ENCODE results near the gene PTGDS.

Gene PTGDS

DNA sequence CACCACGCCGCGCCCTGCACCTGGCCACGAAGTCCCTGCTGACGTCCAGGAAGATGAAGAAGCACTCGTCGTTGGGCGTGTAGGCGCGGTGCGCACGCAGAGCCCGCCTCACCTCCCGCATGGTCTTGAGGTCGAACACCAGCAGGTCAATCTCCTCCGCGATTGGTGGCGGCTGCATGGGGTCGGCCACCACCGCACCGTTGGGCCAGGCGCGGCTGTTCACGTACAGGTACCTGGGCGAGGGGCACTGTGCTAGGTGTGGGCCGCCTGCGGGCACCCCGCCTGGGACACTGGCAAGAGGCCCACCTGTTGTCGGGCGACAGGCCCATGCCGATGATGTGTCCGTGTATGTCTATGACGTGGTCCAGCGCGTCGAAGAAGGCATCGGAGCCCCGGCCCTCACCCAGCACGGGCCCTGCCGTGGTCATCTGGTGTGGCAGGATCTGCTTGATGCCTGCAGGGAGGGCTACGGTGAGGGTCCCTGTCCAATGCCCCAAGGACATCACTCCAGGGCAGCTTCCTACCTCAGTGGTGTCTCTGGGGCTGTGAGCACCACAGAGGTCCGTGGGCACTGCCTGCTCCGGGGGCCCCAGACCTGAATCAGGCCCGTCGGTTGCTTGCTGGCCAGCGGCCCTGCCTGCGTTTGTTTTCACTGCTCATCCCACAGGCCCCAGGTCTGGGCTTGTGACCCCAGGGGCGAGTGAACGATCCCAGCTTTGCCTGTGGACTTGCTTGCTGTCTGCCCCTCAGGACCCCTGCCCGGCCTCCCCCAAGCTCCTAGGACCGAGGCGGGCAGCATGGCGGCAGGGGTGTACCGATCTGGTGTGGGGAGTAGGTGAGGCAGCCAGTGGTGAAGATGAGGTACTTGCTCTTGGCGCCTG, 35.8 kb upstream of the PTGDS start:
- no peak overlapping the region for H3K9ac ChIP-seq (ENCODE audit: low read depth, low read length)
- H3K4me2 ChIP-seq (ENCODE audit: low read length) = no peak overlapping the region
- H3K9me3 ChIP-seq (replicated peaks; ENCODE audit: low read length) = no peaks in the 10 kb centered on the region
- no peaks in the 10 kb centered on the region for H3K27me3 ChIP-seq (ENCODE audit: control insufficient read depth, insufficient read depth, low read length)
- H3K4me3 ChIP-seq (ENCODE audit: low read length) = no peak overlapping the region
- peaks cover 50% of the 10 kb centered on the region for H3K36me3 ChIP-seq (ENCODE audit: insufficient read depth, low read length)
- peaks cover 19% of the 10 kb centered on the region for H3K4me1 ChIP-seq (ENCODE audit: control insufficient read depth, insufficient read depth, low read length)

DNA sequence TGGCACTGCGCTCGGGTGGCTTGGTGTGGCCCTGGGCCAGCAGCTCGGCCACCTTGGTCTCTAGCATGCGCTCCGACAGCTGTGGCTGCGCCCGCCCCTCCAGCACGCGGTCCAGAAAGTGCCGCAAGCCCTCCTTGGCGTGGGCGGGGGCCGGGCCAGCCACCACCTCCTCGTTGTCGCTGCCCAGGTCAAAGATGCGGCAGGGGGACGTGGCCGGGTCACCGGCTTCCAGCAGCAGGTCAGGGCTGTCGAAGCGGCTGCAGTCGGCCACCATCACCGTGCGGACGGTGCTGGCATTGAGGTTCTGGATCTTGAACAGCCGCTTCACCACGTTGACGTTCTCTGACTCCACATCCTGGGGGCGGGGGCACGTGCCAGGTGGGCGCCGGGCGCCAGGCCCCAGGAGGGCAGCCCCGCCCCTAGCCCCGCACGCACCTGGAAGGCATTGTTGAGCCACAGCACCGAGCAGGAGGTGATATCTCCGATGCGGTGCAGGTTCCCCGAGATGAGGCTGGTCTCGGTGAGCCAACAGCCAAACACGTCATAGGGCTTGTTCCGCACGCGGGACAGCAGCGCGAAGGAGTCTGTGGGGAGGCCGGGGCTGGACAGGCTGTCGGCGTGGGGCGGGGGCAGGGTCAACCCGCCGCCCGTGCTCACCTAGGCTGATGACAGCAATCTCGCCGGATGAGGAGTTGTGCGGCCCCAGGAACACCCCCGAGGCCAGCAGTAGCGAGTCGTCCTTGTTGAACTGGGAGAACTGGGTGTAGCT, 35.0 kb upstream of the PTGDS start:
- Histone ChIP-seq H3K9me3 (replicated peaks; ENCODE audit: low read length) (no peaks in the 10 kb centered on the region), H3K4me2 (ENCODE audit: low read length) (peak overlapping the region; percentile 85), H3K4me3 (ENCODE audit: low read length) (no peak overlapping the region), H3K4me1 (ENCODE audit: control insufficient read depth, insufficient read depth, low read length) (peaks cover 26% of the 10 kb centered on the region), H3K36me3 (ENCODE audit: insufficient read depth, low read length) (peaks cover 50% of the 10 kb centered on the region), H3K27me3 (ENCODE audit: control insufficient read depth, insufficient read depth, low read length) (no peaks in the 10 kb centered on the region), H3K9ac (ENCODE audit: low read depth, low read length) (no peak overlapping the region)

DNA sequence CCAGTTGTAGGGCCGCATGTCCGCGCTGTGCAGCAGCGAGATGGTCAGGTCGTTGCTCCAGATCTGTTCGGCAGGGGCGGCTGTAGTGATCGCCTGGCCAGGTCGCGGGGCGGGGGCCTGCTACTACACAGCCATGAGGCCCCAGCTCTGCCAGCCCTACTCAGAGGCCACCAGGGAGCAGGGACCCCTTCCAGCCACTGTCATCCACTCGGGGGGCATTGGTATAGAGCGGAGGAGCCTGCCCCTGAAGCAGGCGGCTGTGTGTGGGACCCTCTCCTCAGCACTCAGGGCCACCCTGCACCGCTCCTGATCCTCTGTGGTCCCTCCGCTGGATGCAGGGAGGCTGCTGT, 34.4 kb upstream of the PTGDS start:
- H3K4me2 ChIP-seq (ENCODE audit: low read length) = peak overlapping the region; percentile 85
- peaks cover 32% of the 10 kb centered on the region for H3K4me1 ChIP-seq (ENCODE audit: control insufficient read depth, insufficient read depth, low read length)
- H3K9ac ChIP-seq (ENCODE audit: low read depth, low read length) = peak overlapping the region; percentile 97
- no peaks in the 10 kb centered on the region for H3K9me3 ChIP-seq (replicated peaks; ENCODE audit: low read length)
- H3K36me3 ChIP-seq (ENCODE audit: insufficient read depth, low read length) = peaks cover 47% of the 10 kb centered on the region
- no peaks in the 10 kb centered on the region for H3K27me3 ChIP-seq (ENCODE audit: control insufficient read depth, insufficient read depth, low read length)
- peak overlapping the region; percentile 100 for H3K4me3 ChIP-seq (ENCODE audit: low read length)

DNA sequence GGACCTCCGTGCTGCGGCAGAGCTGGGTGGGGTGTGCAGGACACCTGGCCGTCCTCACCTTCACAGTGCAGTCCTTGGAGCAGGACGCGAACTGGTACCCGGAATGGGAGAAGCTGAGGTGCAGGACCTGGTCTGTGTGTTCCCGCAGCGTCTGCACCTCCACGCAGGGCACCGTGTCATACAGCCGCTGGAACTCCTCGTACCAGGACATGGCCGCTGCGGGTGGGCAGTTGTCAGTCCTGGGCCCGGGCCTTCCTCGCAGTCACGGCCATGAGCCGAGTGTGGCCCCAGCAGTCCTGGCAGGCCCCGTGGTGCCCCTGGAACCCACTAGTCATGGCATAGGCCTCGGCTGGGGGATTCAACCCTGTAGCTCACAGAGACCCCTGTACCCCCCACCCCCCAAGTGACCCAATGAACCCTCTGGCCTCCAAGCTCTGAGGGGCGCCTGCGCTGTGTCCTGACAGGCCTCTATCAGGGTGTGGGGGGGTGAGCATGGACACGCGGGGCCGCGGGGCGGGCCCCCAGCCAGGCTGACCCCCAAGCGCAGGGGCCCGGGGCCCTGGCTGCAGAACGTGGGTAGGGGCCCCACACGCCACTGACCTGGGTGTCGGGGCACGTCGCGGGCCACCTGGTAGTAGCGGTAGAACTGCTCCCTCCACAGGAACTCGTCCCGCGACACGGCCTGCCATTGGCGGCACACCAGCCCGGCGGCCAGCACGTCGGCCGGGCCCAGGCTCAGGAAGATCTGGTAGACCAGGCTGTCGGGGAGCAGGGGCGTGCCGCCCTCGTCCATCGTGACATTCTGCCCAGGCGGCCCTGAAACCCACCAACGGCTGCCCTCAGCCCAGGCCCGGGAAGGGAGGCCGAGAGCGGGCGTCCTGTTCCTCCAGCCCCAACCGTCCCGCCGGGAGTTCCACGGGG, 33.8 kb upstream of the PTGDS start:
- H3K9ac ChIP-seq (ENCODE audit: low read depth, low read length) = peak overlapping the region; percentile 97
- H3K27me3 ChIP-seq (ENCODE audit: control insufficient read depth, insufficient read depth, low read length) = no peaks in the 10 kb centered on the region
- H3K36me3 ChIP-seq (ENCODE audit: insufficient read depth, low read length) = peaks cover 46% of the 10 kb centered on the region
- H3K9me3 ChIP-seq (replicated peaks; ENCODE audit: low read length) = no peaks in the 10 kb centered on the region
- H3K4me2 ChIP-seq (ENCODE audit: low read length) = peak overlapping the region; percentile 85
- H3K4me1 ChIP-seq (ENCODE audit: control insufficient read depth, insufficient read depth, low read length) = peaks cover 36% of the 10 kb centered on the region
- H3K4me3 ChIP-seq (ENCODE audit: low read length) = peak overlapping the region; percentile 100

DNA sequence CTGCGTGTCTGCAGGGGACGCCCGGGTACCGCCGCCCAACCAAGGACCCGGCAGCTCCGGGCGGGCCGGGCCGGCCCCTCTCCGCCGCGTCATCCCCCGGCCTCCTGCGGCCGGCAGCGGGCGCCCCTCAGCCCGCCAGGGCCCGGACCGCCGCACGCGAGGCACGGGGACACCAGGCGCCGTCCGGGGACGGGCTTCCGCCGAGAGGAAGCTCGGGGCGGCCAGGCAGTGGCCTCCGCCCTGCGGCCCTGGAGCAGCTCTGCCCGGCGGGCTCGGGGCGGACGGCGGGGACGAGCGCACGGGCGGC, 33.1 kb upstream of the PTGDS start:
- Histone ChIP-seq H3K9ac (ENCODE audit: low read depth, low read length) (peak overlapping the region; percentile 97), H3K4me3 (ENCODE audit: low read length) (peak overlapping the region; percentile 100), H3K4me2 (ENCODE audit: low read length) (peak overlapping the region; percentile 85), H3K27me3 (ENCODE audit: control insufficient read depth, insufficient read depth, low read length) (no peaks in the 10 kb centered on the region), H3K36me3 (ENCODE audit: insufficient read depth, low read length) (peaks cover 42% of the 10 kb centered on the region), H3K4me1 (ENCODE audit: control insufficient read depth, insufficient read depth, low read length) (peaks cover 34% of the 10 kb centered on the region), H3K9me3 (replicated peaks; ENCODE audit: low read length) (no peaks in the 10 kb centered on the region)

DNA sequence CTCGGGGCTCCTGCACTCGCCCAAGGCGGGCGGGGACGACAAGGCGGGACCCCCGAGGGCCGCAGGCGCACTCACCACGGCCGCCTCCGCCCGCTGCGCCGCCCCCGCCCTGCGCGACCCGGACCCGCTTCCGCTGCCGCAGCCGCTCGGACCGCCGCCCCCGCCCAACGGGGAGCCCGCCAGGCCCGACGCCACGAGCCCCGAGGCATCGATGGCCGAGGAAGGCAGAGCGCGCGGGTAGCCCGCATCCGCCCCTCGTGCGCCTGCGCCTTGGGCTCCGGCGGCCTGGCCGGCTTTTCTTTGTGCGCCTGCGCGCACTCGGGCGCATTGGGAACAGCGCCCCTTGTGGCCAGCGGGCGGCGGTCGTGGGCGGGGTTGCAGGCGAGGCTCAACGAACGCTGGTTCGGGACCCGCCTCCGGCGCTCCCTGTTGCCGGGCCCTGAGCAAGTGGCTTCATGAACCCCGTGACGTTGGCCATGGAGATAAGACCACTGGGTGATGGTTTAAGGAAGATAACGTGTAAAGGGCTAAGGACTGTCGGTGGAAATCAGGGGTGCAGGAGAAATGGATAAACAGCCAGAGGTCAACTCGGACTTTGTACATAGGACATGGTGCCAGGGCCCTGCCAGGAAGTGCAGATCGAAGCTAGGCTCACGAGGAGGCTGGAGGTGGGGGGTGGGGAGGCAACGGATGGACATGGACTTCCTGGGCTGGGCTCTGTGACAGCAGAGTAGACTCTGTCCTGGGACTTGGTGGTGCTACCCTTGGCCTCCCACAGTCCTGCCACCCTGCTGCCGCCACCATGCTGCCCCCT, 32.6 kb upstream of the PTGDS start, which contains the start of the genes C8G and FBXW5:
Gene C8G (plus strand): TSS at position 725 of the 814 bp plus-strand sequence. CDS start 78 bp downstream, at position 803.
Gene FBXW5 (minus strand): TSS at position 220 of the 814 bp plus-strand sequence. CDS start 655 bp downstream, outside the sequence.
- H3K4me2 ChIP-seq (ENCODE audit: low read length) = peak within 1 kb of the TSS; percentile 85
- H3K27me3 ChIP-seq (ENCODE audit: control insufficient read depth, insufficient read depth, low read length) = no peaks in the 10 kb centered on the region
- H3K9ac ChIP-seq (ENCODE audit: low read depth, low read length) = peak within 1 kb of the TSS; percentile 97
- peak within 1 kb of the TSS; percentile 100 for H3K4me3 ChIP-seq (ENCODE audit: low read length)
- H3K4me1 ChIP-seq (ENCODE audit: control insufficient read depth, insufficient read depth, low read length) = peaks cover 34% of the 10 kb centered on the region
- H3K9me3 ChIP-seq (replicated peaks; ENCODE audit: low read length) = no peaks in the 10 kb centered on the region
- H3K36me3 ChIP-seq (ENCODE audit: insufficient read depth, low read length) = peaks cover 36% of the 10 kb centered on the region

DNA sequence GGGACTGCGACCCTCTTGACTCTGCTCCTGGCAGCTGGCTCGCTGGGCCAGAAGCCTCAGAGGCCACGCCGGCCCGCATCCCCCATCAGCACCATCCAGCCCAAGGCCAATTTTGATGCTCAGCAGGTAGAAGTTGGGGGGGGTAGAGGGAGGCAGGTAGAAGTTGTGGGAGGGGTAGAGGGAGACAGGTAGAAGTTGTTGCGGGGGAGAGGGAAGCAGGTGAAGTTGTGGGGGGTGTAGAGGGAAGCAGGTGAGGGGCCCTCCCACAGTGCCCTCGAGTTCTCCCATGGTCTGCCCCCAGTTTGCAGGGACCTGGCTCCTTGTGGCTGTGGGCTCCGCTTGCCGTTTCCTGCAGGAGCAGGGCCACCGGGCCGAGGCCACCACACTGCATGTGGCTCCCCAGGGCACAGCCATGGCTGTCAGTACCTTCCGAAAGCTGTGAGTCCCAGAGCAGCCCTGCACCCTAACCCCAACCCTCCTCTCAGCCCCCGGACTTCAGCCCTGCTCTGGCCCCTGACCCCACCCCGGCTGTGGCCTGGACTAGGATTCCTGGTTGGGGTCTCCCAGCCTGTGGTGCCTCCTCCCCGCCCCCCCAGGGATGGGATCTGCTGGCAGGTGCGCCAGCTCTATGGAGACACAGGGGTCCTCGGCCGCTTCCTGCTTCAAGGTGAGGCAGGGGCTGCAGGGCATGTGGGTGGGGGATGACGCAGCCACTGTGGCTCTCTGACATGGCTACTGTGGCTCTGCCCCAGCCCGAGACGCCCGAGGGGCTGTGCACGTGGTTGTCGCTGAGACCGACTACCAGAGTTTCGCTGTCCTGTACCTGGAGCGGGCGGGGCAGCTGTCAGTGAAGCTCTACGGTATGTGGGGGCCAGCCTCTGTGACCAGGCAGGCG, 31.7 kb upstream of the PTGDS start:
- no peaks in the 10 kb centered on the region for H3K27me3 ChIP-seq (ENCODE audit: control insufficient read depth, insufficient read depth, low read length)
- no peak overlapping the region for H3K4me2 ChIP-seq (ENCODE audit: low read length)
- H3K4me1 ChIP-seq (ENCODE audit: control insufficient read depth, insufficient read depth, low read length) = peaks cover 42% of the 10 kb centered on the region
- H3K9me3 ChIP-seq (replicated peaks; ENCODE audit: low read length) = no peaks in the 10 kb centered on the region
- H3K4me3 ChIP-seq (ENCODE audit: low read length) = no peak overlapping the region
- no peak overlapping the region for H3K9ac ChIP-seq (ENCODE audit: low read depth, low read length)
- peaks cover 27% of the 10 kb centered on the region for H3K36me3 ChIP-seq (ENCODE audit: insufficient read depth, low read length)

DNA sequence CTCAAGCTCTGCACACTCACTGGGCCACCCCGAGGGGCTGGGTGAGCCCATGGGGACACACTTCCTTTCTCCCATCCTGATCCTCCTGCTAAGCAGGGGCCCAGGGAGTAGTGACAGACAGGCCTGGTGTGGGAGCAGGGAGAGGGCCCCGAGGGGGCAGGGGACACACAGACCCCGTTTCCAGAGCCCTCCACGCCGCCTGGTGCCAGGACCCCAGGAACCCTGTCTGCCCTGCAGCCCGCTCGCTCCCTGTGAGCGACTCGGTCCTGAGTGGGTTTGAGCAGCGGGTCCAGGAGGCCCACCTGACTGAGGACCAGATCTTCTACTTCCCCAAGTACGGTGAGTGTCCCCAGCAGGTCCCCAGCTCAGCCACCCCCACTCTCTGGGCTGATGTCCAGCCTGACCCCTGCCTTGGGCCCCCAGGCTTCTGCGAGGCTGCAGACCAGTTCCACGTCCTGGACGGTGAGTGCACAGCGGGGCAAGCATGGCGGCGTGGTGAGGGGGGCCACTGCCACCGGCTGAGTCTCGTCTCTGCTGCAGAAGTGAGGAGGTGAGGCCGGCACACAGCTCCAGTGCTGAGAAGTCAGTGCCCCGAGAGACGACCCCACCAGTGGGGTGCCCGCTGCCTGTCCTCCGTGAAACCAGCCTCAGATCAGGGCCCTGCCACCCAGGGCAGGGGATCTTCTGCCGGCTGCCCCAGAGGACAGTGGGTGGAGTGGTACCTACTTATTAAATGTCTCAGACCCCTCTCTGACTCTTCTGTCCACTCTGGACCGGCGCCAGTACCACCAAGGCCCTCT, 30.9 kb upstream of the PTGDS start:
- Histone ChIP-seq H3K4me1 (ENCODE audit: control insufficient read depth, insufficient read depth, low read length) (peaks cover 43% of the 10 kb centered on the region), H3K9me3 (replicated peaks; ENCODE audit: low read length) (no peaks in the 10 kb centered on the region), H3K36me3 (ENCODE audit: insufficient read depth, low read length) (peaks cover 19% of the 10 kb centered on the region), H3K4me2 (ENCODE audit: low read length) (no peak overlapping the region), H3K9ac (ENCODE audit: low read depth, low read length) (no peak overlapping the region), H3K27me3 (ENCODE audit: control insufficient read depth, insufficient read depth, low read length) (no peaks in the 10 kb centered on the region), H3K4me3 (ENCODE audit: low read length) (no peak overlapping the region)

DNA sequence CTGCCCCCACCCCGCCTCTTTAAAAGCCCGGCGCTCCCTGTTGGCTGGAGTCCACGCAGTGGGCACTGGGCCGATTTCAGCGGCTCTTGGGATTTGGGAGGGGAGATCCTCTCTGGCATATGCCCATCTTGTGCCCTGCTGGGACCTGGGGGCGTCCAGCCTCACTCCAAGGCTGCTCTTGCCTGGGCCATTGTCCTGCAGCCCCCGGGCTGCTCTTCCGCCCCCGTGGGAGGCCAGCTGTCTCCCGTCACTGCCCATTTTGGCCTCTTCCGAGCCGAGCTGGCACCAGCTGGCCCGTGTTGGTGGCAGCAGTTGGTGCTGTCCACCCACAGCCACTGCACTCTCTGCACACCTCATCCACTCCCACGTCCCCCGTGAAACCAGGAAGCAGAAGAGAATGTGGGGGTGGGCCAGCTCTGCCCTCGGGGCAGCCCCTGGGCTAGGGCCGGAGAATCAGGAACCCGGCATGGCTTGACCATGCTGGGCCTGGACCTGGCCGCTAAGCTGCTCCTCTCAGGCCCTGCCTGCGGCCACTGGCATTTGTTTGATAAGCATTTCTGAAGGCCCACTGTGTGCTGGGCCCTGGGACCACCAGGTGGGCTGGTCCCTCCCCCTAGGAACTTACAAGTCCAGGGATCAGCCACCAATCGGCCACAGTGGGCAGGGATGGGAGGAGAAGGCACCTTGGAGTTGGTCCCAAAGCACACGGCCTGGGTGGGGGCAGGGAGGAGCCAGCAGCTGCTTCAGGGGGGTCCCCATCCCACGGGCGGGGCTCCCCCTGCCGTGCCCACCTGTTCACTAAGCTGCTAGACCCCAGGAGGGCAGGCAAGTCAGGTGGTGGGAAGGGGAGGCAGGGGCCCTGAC, 30.0 kb upstream of the PTGDS start:
- no peaks in the 10 kb centered on the region for H3K27me3 ChIP-seq (ENCODE audit: control insufficient read depth, insufficient read depth, low read length)
- peaks cover 43% of the 10 kb centered on the region for H3K4me1 ChIP-seq (ENCODE audit: control insufficient read depth, insufficient read depth, low read length)
- H3K9me3 ChIP-seq (replicated peaks; ENCODE audit: low read length) = no peaks in the 10 kb centered on the region
- peak overlapping the region; percentile 2 for H3K4me2 ChIP-seq (ENCODE audit: low read length)
- peaks cover 11% of the 10 kb centered on the region for H3K36me3 ChIP-seq (ENCODE audit: insufficient read depth, low read length)
- H3K9ac ChIP-seq (ENCODE audit: low read depth, low read length) = no peak overlapping the region
- no peak overlapping the region for H3K4me3 ChIP-seq (ENCODE audit: low read length)
